ENCODE measurements around the gene CRACR2B.

The CRACR2B gene

DNA sequence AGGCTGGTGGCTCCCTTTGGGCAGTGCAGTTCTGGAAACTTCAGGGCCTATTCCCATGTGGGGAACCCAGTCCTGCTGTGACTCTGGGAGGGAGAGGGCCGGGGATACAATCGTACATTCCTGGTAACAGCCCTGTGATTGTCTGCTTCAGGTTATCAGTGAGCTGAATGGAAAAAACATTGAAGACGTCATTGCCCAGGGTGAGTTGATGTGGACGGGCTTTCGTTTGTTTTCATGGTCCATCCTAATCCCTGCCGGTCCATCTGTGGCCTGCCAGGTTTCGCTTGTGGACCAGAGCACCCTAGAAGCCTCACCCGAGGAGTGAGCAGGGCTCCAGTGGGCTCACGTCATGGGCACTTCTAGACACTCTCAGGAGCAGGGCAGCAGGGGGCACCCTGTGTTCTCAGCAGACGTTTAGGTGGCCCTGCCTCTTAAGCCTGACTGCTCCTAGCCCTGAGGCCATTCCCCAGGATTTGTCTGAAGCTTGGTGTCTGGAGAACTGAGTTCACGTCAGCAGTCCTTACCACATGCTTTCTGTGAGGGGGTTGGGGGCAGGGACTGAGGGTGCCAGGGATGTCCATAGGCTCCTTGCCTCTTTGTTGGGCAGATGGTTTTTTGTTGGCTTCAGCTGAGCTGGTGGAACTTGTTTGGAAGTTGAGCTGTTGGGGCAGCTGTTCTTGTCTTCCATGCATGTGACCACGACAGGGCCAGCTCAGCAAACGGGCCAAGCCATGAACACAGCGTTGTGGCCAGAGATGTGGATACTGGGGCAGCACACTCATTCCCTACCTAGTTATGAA is 16.1 kb upstream of the CRACR2B start:
- no peak for DNase-seq

DNA sequence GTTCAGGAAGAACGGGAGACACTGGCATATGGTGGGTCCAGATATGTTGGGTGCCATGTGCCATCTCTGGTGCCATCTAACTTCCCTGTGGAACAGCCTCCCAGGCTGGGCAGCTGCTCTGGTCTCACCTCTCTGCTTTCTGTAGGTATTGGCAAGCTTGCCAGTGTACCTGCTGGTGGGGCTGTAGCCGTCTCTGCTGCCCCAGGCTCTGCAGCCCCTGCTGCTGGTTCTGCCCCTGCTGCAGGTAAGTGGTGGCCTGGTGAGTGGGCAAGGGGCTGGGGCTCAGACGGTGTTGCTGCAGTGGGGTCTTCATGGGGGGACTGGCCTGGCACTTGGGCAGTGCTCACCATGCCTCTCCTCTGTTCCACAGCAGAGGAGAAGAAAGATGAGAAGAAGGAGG is 15.3 kb upstream of the CRACR2B start:
- no peak for DNase-seq

DNA sequence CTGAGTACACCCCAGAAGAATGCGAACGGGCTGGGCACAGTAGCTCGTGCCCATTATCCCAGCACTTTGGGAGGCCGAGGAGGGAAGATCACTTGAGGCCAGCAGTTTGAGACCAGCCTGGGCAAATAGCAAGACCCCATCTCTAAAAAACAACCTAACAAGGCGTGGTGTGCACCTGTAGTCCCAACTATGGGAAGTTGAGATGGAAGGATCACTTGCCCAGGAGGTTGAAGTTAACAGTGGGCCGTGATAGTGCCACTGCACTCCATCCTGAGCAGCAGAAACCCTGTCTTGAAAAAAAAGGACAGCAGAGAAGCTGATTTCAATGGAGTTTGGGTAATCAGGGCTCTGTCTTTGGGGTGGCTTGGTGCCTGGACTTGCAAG is 14.7 kb upstream of the CRACR2B start:
- no peak for DNase-seq

DNA sequence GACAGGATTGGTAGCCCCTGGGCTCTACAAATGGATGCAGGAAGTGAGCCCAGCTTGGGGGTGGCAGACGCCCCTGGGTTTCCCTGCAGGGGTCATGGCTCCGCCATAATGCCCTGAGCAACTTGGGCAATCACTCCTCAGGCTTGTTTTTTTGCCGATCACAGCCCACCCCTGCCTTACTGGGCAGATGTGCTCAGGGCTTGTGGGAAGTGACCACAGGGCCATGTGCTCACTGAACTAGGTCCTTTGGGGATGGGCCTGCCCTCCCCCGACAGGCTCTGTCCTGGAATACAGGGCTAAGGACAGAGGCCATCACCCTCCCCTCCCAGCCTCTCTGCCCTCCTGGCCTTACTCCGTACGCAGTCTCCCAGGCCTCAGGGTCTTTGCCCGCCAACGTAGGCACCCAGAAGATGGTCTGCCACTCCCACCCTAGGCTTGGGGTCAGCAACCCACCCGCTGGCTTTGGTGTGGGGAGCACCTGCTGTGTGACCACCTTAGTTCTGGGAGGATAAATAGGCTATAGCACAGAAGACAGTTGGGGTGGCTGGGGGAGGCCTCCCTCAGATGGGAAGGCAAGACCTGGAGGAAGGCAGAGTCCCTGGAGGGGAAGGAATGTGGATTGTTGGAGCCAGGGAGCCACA is 14.1 kb upstream of the CRACR2B start:
- DNase-seq: no peak

DNA sequence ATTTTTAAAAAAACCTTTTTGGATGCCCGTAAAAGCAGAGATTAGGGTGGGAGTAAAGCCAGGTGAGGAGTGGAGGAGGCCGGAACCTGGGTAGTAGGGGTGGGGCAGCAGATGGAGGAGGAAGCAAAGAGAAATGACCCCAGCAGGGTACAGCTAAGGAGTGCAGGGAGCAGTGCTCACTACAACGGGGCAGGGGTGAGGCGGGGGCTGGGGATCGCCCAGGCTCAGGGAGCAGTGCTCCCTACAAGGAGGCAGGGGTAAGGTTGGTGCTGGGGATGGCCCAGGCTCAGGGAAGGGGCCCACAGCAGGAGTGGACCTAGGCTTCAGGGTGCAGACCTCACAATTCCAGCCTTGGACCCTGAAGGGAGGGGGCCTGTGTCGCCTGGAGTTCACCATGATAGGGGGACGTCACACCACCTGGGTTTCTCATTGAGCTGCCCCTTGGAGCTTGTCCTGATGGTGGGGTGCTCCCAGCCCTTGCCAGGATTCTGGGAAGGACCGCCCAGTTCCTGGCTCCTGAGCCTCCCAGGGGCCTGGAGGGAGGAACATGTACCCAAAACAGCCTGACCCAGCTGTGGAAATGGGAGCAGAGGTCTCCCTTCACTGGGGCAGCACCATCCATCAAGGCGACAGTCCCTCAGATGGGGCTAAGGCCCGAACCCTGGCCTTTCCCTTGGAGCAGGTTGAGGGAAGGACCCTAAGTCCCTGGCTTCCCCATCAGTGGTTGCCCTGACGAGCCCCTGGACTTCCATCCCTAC is 11.9 kb upstream of the CRACR2B start:
- DNase-seq: no peak

DNA sequence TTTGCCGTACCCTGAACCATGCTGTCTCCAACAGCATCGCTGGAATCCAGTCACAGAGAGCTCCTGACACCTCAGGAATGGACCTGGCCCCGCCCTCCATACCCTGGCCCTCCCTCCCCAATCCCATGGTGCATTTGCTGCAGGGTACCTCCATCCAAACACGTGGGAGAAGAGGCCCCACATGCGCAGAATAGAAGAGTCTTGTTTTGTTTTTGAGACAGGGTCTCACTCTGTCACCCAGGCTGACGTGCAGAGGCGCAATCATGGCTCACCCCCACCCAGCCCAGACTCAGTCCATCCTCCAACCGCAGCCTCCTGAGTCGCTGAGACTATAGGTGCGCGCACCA is 11.3 kb upstream of the CRACR2B start:
- DNase-seq: no peak

DNA sequence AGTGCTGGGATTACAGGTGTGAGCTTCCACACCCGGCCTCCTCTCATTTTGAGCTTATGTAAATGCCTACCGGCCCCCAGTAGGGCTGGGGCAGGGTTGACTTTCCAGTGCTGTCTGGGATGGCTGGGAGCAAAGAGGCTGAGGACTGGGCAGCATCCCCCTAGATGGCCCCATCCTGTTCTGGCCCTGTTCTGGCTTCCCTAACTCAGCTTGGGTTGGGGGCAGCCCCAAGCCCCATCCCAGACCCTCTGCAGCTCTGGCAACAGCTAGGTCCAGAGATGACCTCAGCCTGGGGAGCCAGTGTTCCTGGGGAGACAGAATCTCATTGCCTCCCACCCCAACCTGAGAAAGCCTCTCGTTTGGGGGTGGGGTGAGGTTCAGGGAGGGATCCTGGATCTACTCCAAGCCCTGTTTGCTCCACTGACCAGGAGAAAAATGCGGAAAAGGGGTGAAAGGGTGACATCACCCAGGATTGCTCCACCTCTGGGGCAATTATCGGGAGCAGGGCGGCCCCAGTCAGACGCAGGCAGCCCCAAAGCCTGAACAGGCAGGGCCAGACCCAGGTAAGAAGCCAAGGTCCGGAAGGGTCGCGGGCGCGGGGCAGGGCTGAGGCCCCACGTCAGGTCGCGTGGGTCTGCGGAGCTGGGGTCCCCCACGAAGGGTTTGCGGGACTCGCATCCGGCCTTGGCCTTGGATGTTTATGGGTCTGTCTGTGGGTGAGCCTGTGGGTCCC is 9.2 kb upstream of the CRACR2B start, which contains the start of gene PNPLA2:
Gene PNPLA2, plus strand, starts transcription at position 519 of the 733 bp plus-strand sequence. CDS start 805 bp downstream, outside the sequence.
- DNase-seq: no peak

DNA sequence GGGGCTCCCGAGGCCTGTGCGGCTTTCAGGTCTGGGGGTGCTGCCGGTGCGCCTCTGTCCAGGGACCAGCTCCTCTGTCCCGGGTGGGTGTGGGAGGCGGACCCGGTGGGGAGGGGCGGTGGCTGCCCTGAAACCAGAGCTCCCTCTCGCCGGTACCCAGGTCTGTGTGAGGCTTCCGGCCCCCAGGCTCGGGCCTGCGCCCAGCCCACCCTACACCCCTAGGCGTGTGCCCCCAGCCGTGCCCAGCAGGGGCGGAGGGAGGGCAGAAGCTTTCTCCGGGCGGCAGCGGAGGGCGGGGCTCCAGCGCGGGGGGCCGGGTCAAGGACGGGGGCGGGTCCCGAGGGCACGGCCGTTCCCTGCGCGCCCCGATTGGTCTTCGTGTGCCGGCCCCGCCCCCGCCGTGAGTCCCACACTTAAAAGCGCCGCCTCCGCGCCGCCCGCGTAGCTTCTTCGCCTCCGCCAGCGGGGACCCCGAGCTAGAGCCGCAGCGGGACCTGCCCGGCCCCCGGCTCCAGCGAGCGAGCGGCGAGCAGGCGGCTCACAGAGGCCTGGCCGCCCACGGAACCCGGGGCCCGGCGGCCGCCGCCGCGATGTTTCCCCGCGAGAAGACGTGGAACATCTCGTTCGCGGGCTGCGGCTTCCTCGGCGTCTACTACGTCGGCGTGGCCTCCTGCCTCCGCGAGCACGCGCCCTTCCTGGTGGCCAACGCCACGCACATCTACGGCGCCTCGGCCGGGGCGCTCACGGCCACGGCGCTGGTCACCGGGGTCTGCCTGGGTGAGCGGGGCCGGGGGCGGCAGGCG is 8.4 kb upstream of the CRACR2B start:
- peak; percentile 80 to 92 for DNase-seq

DNA sequence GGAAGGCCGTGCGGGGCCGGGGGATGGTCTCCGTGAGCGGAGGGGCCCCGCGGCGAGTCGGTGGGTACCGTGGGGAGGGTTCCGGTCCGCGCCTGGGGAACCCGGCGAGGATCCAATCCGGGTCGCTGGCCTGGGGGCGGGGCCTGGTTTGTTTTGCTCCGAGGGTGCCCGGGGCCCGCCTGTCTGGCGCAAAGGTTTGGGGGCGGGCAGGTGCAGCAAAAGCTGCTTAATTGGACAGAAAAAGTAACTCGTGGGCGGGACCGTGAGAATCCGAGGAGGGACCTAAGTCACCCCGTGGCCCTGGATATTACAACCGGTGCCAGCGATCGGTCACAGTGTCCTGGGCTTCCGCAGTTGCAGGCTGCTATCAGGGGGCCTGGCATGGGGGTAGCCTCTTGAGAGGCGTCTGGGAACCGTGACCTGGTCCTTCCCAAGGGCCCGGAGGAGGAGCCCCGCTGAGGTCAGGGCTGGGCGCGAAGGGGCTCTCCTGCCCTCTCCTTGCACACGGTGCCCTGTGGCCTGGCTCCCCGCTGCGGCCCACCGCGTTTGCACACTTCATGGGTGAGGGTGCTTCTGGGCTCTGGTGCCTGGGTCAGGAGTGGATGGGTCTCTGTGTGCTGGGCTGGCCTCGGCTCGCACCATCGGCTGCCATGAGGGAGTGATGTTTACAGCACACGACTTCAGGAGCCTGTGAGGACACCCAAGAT is 7.6 kb upstream of the CRACR2B start:
- peak; percentile 64 to 69 for DNase-seq

DNA sequence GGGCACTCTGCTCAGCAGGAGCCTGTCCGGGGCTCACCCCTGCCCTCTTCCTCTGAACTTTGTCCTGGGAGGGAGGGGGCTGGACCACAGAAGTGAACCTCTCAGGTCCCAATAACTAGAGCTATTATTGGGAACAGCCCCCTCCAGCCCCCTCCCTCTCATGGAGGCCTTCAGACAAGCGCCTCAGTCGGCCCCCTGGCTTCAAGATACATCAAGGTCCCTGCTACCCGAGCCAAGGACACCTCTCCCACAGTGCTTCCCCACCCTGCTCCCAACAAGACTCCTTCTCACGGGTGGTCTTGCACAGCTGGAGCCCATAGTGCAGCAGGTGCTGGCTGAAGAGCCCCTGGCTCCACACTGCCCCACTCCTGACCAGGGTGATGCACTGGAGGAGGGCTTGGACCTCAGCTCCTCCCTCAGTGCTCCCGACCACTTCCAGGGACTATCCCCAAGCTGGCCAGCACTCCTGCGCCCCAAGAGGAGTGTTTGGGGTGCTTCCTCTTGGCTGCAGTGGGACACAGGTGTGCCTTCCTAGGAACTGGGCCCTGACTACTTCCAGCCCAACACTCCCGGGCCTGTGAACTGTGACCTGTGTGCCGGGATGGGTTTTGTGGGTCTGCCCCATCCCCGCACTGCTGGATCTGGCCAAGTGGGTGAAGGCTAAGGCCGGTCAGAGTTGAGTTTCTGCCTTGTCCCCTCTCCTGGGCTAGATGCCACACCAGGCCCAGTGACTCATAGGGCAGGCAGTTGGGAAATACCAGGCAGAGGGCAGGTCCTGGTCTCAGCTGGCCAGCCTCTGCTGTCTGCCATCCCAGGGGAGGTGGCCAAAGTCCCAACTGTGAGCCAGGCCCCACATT is 6.8 kb upstream of the CRACR2B start:
- DNase-seq: peak; percentile 70 to 75

DNA sequence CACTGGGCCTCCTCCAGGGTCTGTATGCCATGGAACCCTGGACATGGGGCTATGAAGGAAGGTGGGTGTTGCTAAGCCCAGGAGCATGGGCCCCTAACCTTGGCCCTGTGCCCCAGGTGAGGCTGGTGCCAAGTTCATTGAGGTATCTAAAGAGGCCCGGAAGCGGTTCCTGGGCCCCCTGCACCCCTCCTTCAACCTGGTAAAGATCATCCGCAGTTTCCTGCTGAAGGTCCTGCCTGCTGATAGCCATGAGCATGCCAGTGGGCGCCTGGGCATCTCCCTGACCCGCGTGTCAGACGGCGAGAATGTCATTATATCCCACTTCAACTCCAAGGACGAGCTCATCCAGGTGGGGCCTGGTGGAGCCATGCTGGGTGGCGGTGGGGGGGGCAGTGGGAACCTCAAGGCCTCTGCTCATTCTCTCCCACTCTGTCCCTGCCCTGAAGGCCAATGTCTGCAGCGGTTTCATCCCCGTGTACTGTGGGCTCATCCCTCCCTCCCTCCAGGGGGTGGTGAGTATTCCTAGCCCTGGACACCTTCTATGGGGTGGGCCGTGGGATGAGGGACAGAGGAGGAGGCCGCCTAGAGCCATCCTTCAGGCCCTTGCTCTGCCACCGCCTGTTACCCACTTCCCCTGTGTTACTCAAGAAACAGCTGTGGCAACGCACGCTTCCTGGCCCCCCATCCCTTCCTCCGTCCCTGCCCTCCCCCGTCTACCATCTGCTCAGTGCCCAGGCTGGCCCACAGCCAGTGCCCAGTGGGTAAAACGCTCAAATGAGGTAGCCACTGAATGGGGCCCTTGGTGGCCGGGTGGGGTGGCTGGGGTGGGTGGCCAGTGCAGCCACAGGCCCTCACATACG is 6.0 kb upstream of the CRACR2B start:
- peak in 1 of 2 donors; percentile 34 for DNase-seq

DNA sequence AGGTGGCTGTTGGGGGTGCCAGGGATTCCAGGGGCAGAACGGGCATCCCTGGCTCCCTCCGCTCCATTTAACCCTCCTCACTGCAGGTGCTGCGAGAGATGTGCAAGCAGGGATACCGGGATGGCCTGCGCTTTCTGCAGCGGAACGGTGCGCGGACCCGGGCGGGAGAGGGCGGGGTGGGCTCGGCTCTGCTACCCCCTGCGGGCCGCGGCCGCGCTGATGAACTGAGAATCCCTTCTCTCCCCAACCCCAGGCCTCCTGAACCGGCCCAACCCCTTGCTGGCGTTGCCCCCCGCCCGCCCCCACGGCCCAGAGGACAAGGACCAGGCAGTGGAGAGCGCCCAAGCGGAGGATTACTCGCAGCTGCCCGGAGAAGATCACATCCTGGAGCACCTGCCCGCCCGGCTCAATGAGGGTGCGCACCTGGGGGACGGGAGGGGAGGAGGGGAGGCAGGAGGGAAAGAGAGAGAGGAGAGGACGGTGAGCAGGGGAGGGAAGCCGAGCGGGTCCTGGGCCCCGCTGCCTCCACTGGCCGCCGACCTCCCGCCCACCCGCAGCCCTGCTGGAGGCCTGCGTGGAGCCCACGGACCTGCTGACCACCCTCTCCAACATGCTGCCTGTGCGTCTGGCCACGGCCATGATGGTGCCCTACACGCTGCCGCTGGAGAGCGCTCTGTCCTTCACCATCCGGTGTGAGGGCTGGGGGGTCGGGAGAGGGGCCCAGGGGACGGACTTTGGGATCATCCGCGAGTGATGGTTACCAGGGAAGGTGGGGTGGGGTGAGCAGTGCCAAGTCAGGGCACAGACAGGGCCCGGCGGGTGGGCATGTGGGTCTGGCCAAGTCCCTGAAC is 4.1 kb upstream of the CRACR2B start:
- no peak for DNase-seq

DNA sequence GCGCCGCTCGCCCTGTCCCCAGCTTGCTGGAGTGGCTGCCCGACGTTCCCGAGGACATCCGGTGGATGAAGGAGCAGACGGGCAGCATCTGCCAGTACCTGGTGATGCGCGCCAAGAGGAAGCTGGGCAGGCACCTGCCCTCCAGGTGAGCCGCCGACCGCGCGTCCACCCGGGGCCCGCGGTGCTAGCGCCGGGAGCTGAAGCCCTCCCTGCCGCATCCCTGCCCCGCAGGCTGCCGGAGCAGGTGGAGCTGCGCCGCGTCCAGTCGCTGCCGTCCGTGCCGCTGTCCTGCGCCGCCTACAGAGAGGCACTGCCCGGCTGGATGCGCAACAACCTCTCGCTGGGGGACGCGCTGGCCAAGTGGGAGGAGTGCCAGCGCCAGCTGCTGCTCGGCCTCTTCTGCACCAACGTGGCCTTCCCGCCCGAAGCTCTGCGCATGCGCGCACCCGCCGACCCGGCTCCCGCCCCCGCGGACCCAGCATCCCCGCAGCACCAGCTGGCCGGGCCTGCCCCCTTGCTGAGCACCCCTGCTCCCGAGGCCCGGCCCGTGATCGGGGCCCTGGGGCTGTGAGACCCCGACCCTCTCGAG is 3.3 kb upstream of the CRACR2B start:
- DNase-seq: no peak

DNA sequence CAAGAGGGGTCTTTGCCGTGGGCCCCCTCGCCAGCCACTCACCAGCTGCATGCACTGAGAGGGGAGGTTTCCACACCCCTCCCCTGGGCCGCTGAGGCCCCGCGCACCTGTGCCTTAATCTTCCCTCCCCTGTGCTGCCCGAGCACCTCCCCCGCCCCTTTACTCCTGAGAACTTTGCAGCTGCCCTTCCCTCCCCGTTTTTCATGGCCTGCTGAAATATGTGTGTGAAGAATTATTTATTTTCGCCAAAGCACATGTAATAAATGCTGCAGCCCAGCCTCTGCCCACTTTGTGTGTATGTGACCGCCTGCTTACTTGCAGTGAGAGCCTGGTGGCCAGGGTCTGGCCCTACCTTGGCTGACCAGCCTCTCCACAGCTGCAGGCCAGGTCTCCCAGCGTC is 2.8 kb upstream of the CRACR2B start:
- DNase-seq: no peak

DNA sequence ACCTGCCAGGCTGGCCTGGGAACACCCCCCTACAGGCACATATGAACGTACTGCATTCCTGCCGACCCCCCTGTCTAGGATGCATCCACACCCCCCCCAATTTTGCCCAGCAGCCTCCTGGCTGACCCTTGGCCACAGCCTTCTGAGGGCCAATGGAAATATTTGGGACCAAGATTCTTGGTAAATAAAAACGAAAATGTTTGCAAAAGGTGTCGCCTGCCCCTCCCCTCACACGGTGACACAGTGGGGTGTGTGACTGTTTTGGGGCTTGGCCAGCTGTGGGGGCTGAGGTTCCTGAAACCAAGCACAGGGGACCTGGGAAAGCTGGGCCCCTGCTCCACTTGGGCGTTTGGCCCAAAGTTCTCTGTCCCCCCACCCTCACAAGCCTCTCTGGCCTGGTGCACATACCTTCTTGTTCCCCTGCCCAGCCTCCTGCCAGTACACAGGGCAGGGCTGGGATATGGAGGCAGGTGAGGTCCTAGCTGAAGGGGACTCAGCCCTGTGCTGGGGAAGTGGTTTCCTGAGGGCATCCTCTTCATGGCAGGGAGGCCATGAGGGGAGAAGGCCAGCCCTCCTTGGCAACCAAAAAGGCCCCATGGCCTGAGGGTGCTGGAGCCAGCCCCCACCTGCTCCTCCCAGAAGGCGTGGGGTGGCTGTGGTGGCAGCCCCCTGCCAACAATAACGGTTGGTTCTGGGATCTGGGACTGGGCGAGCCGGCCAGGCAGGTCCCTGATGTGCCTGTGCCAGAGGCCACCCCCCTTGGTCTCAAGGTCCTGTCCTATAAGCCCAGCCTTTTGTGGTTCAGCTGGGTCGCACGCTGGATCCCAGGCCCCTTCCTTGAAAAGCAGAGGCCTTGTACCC is 2.1 kb upstream of the CRACR2B start:
- no peak for DNase-seq

DNA sequence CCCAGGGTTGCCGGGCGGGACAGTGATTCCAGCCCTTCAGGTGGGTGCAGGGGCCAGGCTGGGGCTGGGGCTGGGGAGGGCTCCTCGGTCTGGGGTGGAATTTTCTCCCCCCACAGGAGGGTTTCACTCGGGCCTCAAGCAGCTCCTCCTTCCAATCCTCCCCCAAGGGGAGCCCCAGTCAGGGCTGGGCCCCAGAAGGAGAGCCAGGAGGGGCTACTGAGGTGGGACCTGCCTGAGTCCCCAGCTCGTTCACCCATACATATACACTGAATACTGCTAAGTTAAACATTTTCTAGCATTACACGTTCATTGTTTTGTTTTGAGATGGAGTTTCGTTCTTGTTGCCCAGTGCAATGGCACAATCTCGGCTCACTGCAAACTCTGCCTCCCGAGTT is 1.5 kb upstream of the CRACR2B start:
- no peak for DNase-seq

DNA sequence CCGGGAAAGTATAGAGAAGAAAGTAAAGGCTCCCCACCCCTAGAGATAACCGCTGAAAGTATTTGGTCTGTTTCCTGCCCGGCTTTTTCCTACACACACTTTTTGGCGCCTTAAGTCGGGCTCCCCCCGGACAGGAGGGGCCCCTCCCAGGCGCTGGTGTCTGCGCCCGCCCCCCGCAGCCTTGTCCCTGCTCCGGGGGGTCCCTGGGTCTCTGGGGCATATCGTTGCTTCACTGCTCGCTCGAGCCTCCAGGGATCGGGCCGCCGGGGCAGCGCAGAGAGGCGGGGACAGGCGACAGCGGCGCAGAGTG is 928 bp upstream of the CRACR2B start:
- DNase-seq: no peak
